K562 (cell line): ENCODE results near the gene TPGS1. TPM values are rescaled to one million over a fixed set of nuclear protein-coding genes. Genes with fewer than 3 reads are reported as not detected.
A peak's percentile ranks its signal among the peaks of the same experiment; 100 is the strongest.

Source experiments
- ARID1B ChIP-seq: fragments of 450-650 bp; IDR thresholded peaks from 2 replicates; pipeline ENCODE4 v1.6.1; 2016; ENCODE audit warnings: antibody characterized with exemption, mild to moderate bottlenecking, inconsistent platforms
- BCOR ChIP-seq: fragments of 450-650 bp; IDR thresholded peaks from 2 replicates; pipeline ENCODE4 v1.6.1; 2016
- CBFA2T3 ChIP-seq: fragments of 450-650 bp; IDR thresholded peaks from 2 replicates; pipeline ENCODE4 v1.6.1; 2017
- ETV6 ChIP-seq, 3 experiments: fragments of 150-350 bp in 1 of 3; sonication (generic) in 1 of 3; formaldehyde crosslinking in 1 of 3; IDR thresholded peaks; 2 replicates each; pipeline versions ENCODE4 v1.6.1 to v1.8.0; 2014 to 2022; ENCODE audit warnings: borderline replicate concordance in 2 of 3, low read depth in 2 of 3, antibody characterized with exemption in 1 of 3, low read length in 1 of 3, mild to moderate bottlenecking in 1 of 3, missing genetic modification reagents in 1 of 3
- FOS ChIP-seq: IDR thresholded peaks from 3 replicates; pipeline ENCODE4 v1.6.1; 2011; ENCODE audit not compliant: insufficient read length; ENCODE audit errors: extremely low read depth
- FOXP1 ChIP-seq: sonication (generic); formaldehyde crosslinking; IDR thresholded peaks from 2 replicates; pipeline ENCODE4 v1.8.0; 2022; ENCODE audit warnings: mild to moderate bottlenecking, missing genetic modification reagents
- KDM5B ChIP-seq: fragments of 200-600 bp; sonication (generic); IDR thresholded peaks from 2 replicates; pipeline ENCODE4 v1.6.1; 2012; ENCODE audit warnings: low read depth, mild to moderate bottlenecking, moderate library complexity, low read length, control low read depth, inconsistent platforms; ENCODE audit not compliant: insufficient replicate concordance
- NBN ChIP-seq: fragments of 450-650 bp; IDR thresholded peaks from 2 replicates; pipeline ENCODE4 v1.6.1; 2016; ENCODE audit warnings: low read depth, mild to moderate bottlenecking
- NCOR1 ChIP-seq: fragments of 450-650 bp; IDR thresholded peaks from 2 replicates; pipeline ENCODE4 v1.6.1; 2016; ENCODE audit warnings: mild to moderate bottlenecking, moderate library complexity
- POLR3G ChIP-seq: IDR thresholded peaks from 2 replicates; pipeline ENCODE4 v1.6.1; 2011; ENCODE audit not compliant: insufficient read length, insufficient replicate concordance; ENCODE audit errors: extremely low read depth
- RAD21 ChIP-seq, 2 experiments: fragments of 250-450 bp in 1 of 2; fragments of 450-650 bp in 1 of 2; sonication (Bioruptor Pico) in 1 of 2; formaldehyde crosslinking in 1 of 2; IDR thresholded peaks in 1 of 2; conservative IDR thresholded peaks in 1 of 2; 2 replicates each; pipeline versions ENCODE4 v1.4.0 to v1.8.0; 2020 to 2022; ENCODE audit warnings: mild to moderate bottlenecking in 2 of 2, moderate library complexity in 1 of 2
- SAP30 ChIP-seq: fragments of 200-600 bp; sonication (generic); IDR thresholded peaks from 2 replicates; pipeline ENCODE4 v1.6.1; 2012; ENCODE audit warnings: borderline replicate concordance, low read depth, mild to moderate bottlenecking, moderate library complexity, low read length, control low read depth, inconsistent platforms; ENCODE audit not compliant: insufficient read depth, poor library complexity, severe bottlenecking
- SIN3A ChIP-seq, 2 experiments: fragments of 150-350 bp in 1 of 2; IDR thresholded peaks; 2 replicates each; pipeline ENCODE4 v1.6.1; 2011 to 2016; ENCODE audit warnings: borderline replicate concordance in 2 of 2, low read depth in 2 of 2, low read length in 2 of 2, mild to moderate bottlenecking in 2 of 2, moderate library complexity in 2 of 2; ENCODE audit not compliant: control insufficient read depth in 1 of 2
- TAL1 ChIP-seq: fragments of 450-650 bp; IDR thresholded peaks from 2 replicates; pipeline ENCODE4 v1.6.1; 2016; ENCODE audit warnings: mild to moderate bottlenecking
- ZBTB7A ChIP-seq: IDR thresholded peaks from 2 replicates; pipeline ENCODE4 v1.6.1; 2011; ENCODE audit warnings: low read depth, mild to moderate bottlenecking, low read length, moderate library complexity, borderline replicate concordance; ENCODE audit not compliant: control insufficient read depth
- ZNF444 ChIP-seq: fragments of 250-450 bp; sonication (Bioruptor Pico); IDR thresholded peaks from 2 replicates; pipeline ENCODE4 v1.4.0; 2020; ENCODE audit warnings: mild to moderate bottlenecking, moderate library complexity
- ZNF780A ChIP-seq: fragments of 250-450 bp; sonication (Bioruptor Pico); IDR thresholded peaks from 2 replicates; pipeline ENCODE4 v1.5.0; 2021; ENCODE audit warnings: mild to moderate bottlenecking
- polyA plus RNA-seq, 8 experiments: library from polyadenylated mRNA; depleted of rRNA in 4 of 8; stranded (reverse) in 5 of 8; unstranded in 3 of 8; fragments of >200 nt; fragmentation: Nextera tagmentation in 2 of 8; fragmentation: Illumina TruSeq in 1 of 8; extraction: Ambion mirVana in 2 of 8; extraction: Trizol in 1 of 8; gene quantifications; 2 replicates each; pipeline versions ENCODE4 v1.2.1 to v1.2.3, GENCODE V29; 2011 to 2014; ENCODE audit warnings: inconsistent platforms in 1 of 8, missing spikeins in 1 of 8
- total RNA-seq, 7 experiments: library from RNA; depleted of rRNA in 6 of 7; stranded (reverse); fragments of >200 nt in 6 of 7; fragmentation: Illumina TruSeq in 2 of 7; extraction: Trizol in 2 of 7; gene quantifications; 2 replicates each; pipeline versions ENCODE4 v1.2.1 to v1.2.3, GENCODE V29; 2011 to 2021; ENCODE audit warnings: low replicate concordance in 1 of 7
- TF ChIP-seq, protein P1 (sequence below), 2 experiments: fragments of 450-650 bp; conservative IDR thresholded peaks; 2 replicates each; pipeline ENCODE4 v1.6.1; 2017; ENCODE audit warnings: mild to moderate bottlenecking in 2 of 2, moderate library complexity in 2 of 2
- TF ChIP-seq, protein P2 (sequence below), 2 experiments: fragments of 450-650 bp in 1 of 2; IDR thresholded peaks; 2 replicates each; pipeline ENCODE4 v1.6.1; 2011 to 2017; ENCODE audit warnings: low read depth in 2 of 2, antibody characterized with exemption in 1 of 2, borderline replicate concordance in 1 of 2, low read length in 1 of 2, mild to moderate bottlenecking in 1 of 2, mixed read lengths in 1 of 2; ENCODE audit not compliant: control insufficient read depth in 1 of 2
- TF ChIP-seq, protein P3 (sequence below): sonication (generic); formaldehyde crosslinking; IDR thresholded peaks from 2 replicates; pipeline ENCODE4 v1.8.0; 2022; ENCODE audit warnings: missing genetic modification reagents, mild to moderate bottlenecking, moderate library complexity, borderline replicate concordance

The TPGS1 gene
- total and polyA plus RNA-seq, 9 of the 15 experiments (the other 6 are each of a cell fraction or from before 2014, with no cell fraction given) = 0.30 to 31.6 (median 1.2) TPM; not detected in 2

DNA sequence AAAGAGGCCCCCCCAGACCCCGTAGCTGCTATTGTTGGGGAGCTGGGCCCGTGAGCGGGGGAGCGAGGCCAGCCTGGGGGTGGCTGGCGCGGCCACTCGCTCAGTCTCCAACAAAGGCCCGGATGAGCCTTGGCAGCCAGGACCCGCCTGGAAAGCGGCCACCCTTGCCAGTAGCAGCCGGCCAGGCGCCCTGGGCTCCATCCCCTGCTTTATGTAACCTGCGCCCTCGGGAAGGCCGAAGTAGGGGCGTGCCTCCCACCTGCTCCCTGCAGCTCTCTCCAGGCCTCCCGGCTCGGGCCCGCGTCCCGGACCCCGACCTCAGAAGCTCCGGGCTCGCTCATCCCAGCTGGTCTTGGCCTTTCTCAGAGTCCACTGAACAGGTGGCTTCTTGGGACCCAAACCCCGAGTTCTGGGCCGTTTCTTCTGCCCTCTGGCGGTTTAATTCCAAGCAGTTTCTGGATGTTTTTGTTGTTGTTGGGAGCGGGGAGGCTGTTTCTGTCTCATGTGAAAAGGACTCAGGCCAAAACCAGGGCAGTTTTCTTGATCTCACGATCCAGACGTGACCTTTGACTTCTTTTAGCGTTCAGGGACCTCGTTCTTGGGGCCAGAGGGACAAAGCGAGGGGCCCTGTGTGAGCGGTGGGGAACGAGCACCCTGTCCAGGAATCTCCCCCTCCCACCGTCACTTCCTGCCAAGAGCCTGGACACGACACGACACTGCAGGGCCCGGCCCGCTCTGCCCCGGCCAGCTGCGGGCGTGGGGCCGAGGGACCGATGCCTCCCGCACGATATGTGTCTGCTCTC, 25.5 kb downstream of the TPGS1 start (continued):
- TF ChIP-seq FOXP1 (CRISPR knock-in tag) (no peak; the same call in 1 of the 2 replicates), ZBTB7A (peak; percentile 38), CBFA2T3 (peak; percentile 79), SAP30 (peak; percentile 48), ZNF444 (CRISPR knock-in tag) (no peak), FOS (no peak), POLR3G (no peak), ZNF780A (CRISPR knock-in tag) (no peak), ARID1B (peak; percentile 57), NBN (0 out of 2 replicates have a peak, but pooled peaks have one; percentile 44), ETV6 (IDR thresholded peaks at IDR 0.05; ENCODE audit: borderline replicate concordance in 1 of 2, low read depth in 2 of 2, low read length in 1 of 2) (no peak), ETV6 (CRISPR knock-in tag; IDR thresholded peaks at IDR 0.05; ENCODE audit: borderline replicate concordance) (no peak), NCOR1 (peak; percentile 56), BCOR (peak; percentile 32; the same call in 1 of the 2 replicates), RAD21 (CRISPR knock-in tag; conservative IDR thresholded peaks at IDR 0.05 in 1 of 2, IDR thresholded peaks at IDR 0.05 in 1 of 2) (peak; percentile 45 to 48), KDM5B (peak; percentile 27), SIN3A (IDR thresholded peaks at IDR 0.05; ENCODE audit: borderline replicate concordance in 2 of 2, control insufficient read depth in 1 of 2, low read depth in 2 of 2, low read length in 2 of 2) (peak; percentile 78 to 84; a peak in 2 of 4 replicates), TAL1 (peak; percentile 34; the same call in 1 of the 2 replicates)
- TF ChIP-seq, protein P1, sequence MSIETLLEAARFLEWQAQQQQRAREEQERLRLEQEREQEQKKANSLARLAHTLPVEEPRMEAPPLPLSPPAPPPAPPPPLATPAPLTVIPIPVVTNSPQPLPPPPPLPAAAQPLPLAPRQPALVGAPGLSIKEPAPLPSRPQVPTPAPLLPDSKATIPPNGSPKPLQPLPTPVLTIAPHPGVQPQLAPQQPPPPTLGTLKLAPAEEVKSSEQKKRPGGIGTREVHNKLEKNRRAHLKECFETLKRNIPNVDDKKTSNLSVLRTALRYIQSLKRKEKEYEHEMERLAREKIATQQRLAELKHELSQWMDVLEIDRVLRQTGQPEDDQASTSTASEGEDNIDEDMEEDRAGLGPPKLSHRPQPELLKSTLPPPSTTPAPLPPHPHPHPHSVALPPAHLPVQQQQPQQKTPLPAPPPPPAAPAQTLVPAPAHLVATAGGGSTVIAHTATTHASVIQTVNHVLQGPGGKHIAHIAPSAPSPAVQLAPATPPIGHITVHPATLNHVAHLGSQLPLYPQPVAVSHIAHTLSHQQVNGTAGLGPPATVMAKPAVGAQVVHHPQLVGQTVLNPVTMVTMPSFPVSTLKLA (conservative IDR thresholded peaks at IDR 0.05) = peak; percentile 66 to 75; a peak in 3 of 4 replicates
- TF ChIP-seq, protein P2, sequence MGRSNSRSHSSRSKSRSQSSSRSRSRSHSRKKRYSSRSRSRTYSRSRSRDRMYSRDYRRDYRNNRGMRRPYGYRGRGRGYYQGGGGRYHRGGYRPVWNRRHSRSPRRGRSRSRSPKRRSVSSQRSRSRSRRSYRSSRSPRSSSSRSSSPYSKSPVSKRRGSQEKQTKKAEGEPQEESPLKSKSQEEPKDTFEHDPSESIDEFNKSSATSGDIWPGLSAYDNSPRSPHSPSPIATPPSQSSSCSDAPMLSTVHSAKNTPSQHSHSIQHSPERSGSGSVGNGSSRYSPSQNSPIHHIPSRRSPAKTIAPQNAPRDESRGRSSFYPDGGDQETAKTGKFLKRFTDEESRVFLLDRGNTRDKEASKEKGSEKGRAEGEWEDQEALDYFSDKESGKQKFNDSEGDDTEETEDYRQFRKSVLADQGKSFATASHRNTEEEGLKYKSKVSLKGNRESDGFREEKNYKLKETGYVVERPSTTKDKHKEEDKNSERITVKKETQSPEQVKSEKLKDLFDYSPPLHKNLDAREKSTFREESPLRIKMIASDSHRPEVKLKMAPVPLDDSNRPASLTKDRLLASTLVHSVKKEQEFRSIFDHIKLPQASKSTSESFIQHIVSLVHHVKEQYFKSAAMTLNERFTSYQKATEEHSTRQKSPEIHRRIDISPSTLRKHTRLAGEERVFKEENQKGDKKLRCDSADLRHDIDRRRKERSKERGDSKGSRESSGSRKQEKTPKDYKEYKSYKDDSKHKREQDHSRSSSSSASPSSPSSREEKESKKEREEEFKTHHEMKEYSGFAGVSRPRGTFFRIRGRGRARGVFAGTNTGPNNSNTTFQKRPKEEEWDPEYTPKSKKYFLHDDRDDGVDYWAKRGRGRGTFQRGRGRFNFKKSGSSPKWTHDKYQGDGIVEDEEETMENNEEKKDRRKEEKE (IDR thresholded peaks at IDR 0.05; ENCODE audit: borderline replicate concordance in 1 of 2, control insufficient read depth in 1 of 2, low read depth in 2 of 2, low read length in 1 of 2) = 0 out of 4 replicates have a peak, but pooled peaks of 1 of the 2 experiments have one; percentile 22
- TF ChIP-seq, protein P3, sequence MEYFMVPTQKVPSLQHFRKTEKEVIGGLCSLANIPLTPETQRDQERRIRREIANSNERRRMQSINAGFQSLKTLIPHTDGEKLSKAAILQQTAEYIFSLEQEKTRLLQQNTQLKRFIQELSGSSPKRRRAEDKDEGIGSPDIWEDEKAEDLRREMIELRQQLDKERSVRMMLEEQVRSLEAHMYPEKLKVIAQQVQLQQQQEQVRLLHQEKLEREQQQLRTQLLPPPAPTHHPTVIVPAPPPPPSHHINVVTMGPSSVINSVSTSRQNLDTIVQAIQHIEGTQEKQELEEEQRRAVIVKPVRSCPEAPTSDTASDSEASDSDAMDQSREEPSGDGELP = peak; percentile 87
